HEK293T (cell line): ENCODE data around the gene MON2.

Experiments
- BHLHE40 ChIP-seq: fragments of 450-650 bp; IDR thresholded peaks from 2 replicates; pipeline ENCODE4 v1.6.1; 2016; ENCODE audit warnings: mild to moderate bottlenecking, moderate library complexity, borderline replicate concordance
- SP1 ChIP-seq: fragments of 450-650 bp; IDR thresholded peaks from 2 replicates; pipeline ENCODE4 v1.6.1; 2017
- SUZ12 ChIP-seq: fragments of 450-650 bp; IDR thresholded peaks from 2 replicates; pipeline ENCODE4 v1.6.1; 2016; ENCODE audit warnings: mild to moderate bottlenecking
- TARDBP ChIP-seq: fragments of 450-650 bp; IDR thresholded peaks from 2 replicates; pipeline ENCODE4 v1.6.1; 2016
- TF ChIP-seq, protein P1 (sequence below): fragments of 450-650 bp; IDR thresholded peaks from 2 replicates; pipeline ENCODE4 v1.6.1; 2016

- TF ChIP-seq, protein P1, sequence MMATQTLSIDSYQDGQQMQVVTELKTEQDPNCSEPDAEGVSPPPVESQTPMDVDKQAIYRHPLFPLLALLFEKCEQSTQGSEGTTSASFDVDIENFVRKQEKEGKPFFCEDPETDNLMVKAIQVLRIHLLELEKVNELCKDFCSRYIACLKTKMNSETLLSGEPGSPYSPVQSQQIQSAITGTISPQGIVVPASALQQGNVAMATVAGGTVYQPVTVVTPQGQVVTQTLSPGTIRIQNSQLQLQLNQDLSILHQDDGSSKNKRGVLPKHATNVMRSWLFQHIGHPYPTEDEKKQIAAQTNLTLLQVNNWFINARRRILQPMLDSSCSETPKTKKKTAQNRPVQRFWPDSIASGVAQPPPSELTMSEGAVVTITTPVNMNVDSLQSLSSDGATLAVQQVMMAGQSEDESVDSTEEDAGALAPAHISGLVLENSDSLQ, result no peak
- TF ChIP-seq SUZ12 (no peak), BHLHE40 (no peak), SP1 (no peak), TARDBP (no peak)
These were observed 37.2 kb upstream of the MON2 start for GRCh38 chr12:62429457-62429856.
